Keratinocyte (primary cell): ENCODE results near the gene TAC3. TPM values are rescaled to one million over a fixed set of nuclear protein-coding genes. Genes with fewer than 3 reads are reported as not detected.

ENCODE experiments used
- DNase-seq: peaks from one replicate; pipeline ENCODE4 v3.0.0-alpha.2; 2011; ENCODE audit warnings: low read depth, missing footprints, low spot score
- FAIRE-seq: peaks from 2 replicates; lab custom pipeline; 2011; peaks lifted over from hg19 to GRCh38; lab: Jason Lieb, UNC
- H2AFZ ChIP-seq: 2 replicates; pipeline ENCODE4 v1.6.0; 2012; ENCODE audit warnings: low read length, control low read depth, inconsistent platforms; ENCODE audit not compliant: control insufficient read depth
- H3K27ac ChIP-seq: 2 replicates; pipeline ENCODE4 v1.5.1; 2011; ENCODE audit warnings: low read length; ENCODE audit not compliant: control insufficient read depth, insufficient read depth
- H3K27me3 ChIP-seq: 3 replicates; pipeline ENCODE4 v1.6.0; 2011; ENCODE audit warnings: low read length; ENCODE audit not compliant: control insufficient read depth, insufficient read depth; ENCODE audit errors: extremely low read depth
- H3K36me3 ChIP-seq, 2 experiments: 2 replicates in 1 of 2; 3 replicates in 1 of 2; pipeline ENCODE4 v1.5.1; 2011; ENCODE audit warnings: low read length in 2 of 2, mild to moderate bottlenecking in 1 of 2; ENCODE audit not compliant: control insufficient read depth in 2 of 2, insufficient read depth in 2 of 2; ENCODE audit errors: extremely low read depth in 1 of 2
- H3K4me1 ChIP-seq: 3 replicates; pipeline ENCODE4 v1.5.1; 2011; ENCODE audit warnings: low read length; ENCODE audit not compliant: control insufficient read depth, insufficient read depth; ENCODE audit errors: extremely low read depth
- H3K4me2 ChIP-seq: 3 replicates; pipeline ENCODE4 v1.6.0; 2011; ENCODE audit warnings: low read depth, low read length; ENCODE audit not compliant: control insufficient read depth, insufficient read depth; ENCODE audit errors: extremely low read depth
- H3K4me3 ChIP-seq, 3 experiments: fragments of 200-600 bp in 1 of 3; sonication (generic) in 1 of 3; 2 replicates in 2 of 3; 3 replicates in 1 of 3; pipeline ENCODE4 v1.5.1; 2011 to 2016; ENCODE audit warnings: low read length in 3 of 3, mild to moderate bottlenecking in 3 of 3, control low read depth in 2 of 3, inconsistent platforms in 1 of 3, low read depth in 1 of 3, mixed read lengths in 1 of 3, mixed run types in 1 of 3, moderate library complexity in 1 of 3; ENCODE audit not compliant: control insufficient read depth in 2 of 3, insufficient read depth in 2 of 3; ENCODE audit errors: extremely low read depth in 1 of 3
- H3K79me2 ChIP-seq: 2 replicates; pipeline ENCODE4 v1.6.0; 2012; ENCODE audit warnings: low read length; ENCODE audit not compliant: control insufficient read depth, insufficient read depth
- H3K9ac ChIP-seq: 3 replicates; pipeline ENCODE4 v1.6.0; 2011; ENCODE audit warnings: low read length; ENCODE audit not compliant: control insufficient read depth, insufficient read depth; ENCODE audit errors: extremely low read depth
- H3K9me1 ChIP-seq: 3 replicates; pipeline ENCODE4 v1.6.0; 2011; ENCODE audit warnings: low read length; ENCODE audit not compliant: control insufficient read depth, insufficient read depth; ENCODE audit errors: extremely low read depth
- H3K9me3 ChIP-seq: 2 replicates; pipeline ENCODE4 v1.5.1; 2012; ENCODE audit warnings: low read depth, low read length; ENCODE audit not compliant: control insufficient read depth
- H4K20me1 ChIP-seq: 3 replicates; pipeline ENCODE4 v1.6.0; 2011; ENCODE audit warnings: low read length; ENCODE audit not compliant: control insufficient read depth, insufficient read depth; ENCODE audit errors: extremely low read depth
- CTCF ChIP-seq, 3 experiments: IDR thresholded peaks in 1 of 3; conservative IDR thresholded peaks in 1 of 3; optimal IDR thresholded peaks in 1 of 3; 2 replicates in 2 of 3; 3 replicates in 1 of 3; pipeline versions ENCODE3 to v1.5.1; 2011; ENCODE audit warnings: low read length in 3 of 3, mild to moderate bottlenecking in 3 of 3, moderate library complexity in 2 of 3, control low read depth in 1 of 3, inconsistent platforms in 1 of 3; ENCODE audit not compliant: insufficient read depth in 2 of 3; ENCODE audit errors: extremely low read depth in 1 of 3
- EZH2 ChIP-seq: IDR thresholded peaks from one replicate; pipeline ENCODE4 v1.6.1; 2012; ENCODE audit warnings: inconsistent platforms, mild to moderate bottlenecking, low read length, moderate library complexity
- dilution Hi-C: fragments of 300-500 bp; cut with MboI; formaldehyde crosslinking; loops from one replicate; pipeline ENCODE4 v1.7.0; 2020; ENCODE audit warnings: low sequenced_read_pairs; ENCODE audit not compliant: extremely low pct_ligation_motif_present
- polyA plus RNA-seq, 5 experiments: library from polyadenylated mRNA; depleted of rRNA in 3 of 5; stranded (reverse) in 3 of 5; stranded (forward) in 1 of 5; unstranded in 1 of 5; fragments of >200 nt; gene quantifications; 1 replicate in 1 of 5; 2 replicates in 3 of 5; 3 replicates in 1 of 5; pipeline versions ENCODE4 v1.2.1 to v1.2.3, GENCODE V29; 2011 to 2012; ENCODE audit warnings: missing spikeins in 2 of 5, low read depth in 1 of 5, low replicate concordance in 1 of 5

TAC3 gene
- polyA plus RNA-seq, 1 donor (not counting 4 experiments of a cell fraction or from before 2014, with no cell fraction given): not detected

GRCh38 chr12:56996793-56997545 is 19.4 kb downstream of the TAC3 start:
- Histone ChIP-seq H3K27ac (no peak overlapping the region), H3K9ac (no peak overlapping the region), H3K4me3 (no peak overlapping the region), H3K4me1 (no peaks in the 10 kb centered on the region), H3K9me3 (no peaks in the 10 kb centered on the region), H3K79me2 (peaks cover 5% of the 10 kb centered on the region), H3K27me3 (no peaks in the 10 kb centered on the region), H3K36me3 (peaks cover 3 to 4% of the 10 kb centered on the region in 2 experiments), H3K9me1 (no peaks in the 10 kb centered on the region), H4K20me1 (no peaks in the 10 kb centered on the region), H3K4me2 (no peak overlapping the region), H2AFZ (no peak overlapping the region)
- DNase-seq: no peak
- no peak for TF ChIP-seq EZH2
- no peak for TF ChIP-seq CTCF (optimal IDR thresholded peaks at IDR 0.05 in 1 of 3, IDR thresholded peaks at IDR 0.05 in 1 of 3, conservative IDR thresholded peaks at IDR 0.05 in 1 of 3; ENCODE audit: extremely low read depth in 1 of 3, insufficient read depth in 2 of 3, low read length in 3 of 3)
- dilution Hi-C loops: no loop called here
- no peak for FAIRE-seq

- Histone ChIP-seq H3K27ac (no peak overlapping the region), H3K9ac (no peak overlapping the region), H3K9me1 (peaks cover 3% of the 10 kb centered on the region), H3K36me3 (peaks cover 2 to 4% of the 10 kb centered on the region in 2 experiments), H3K4me1 (peaks cover 4% of the 10 kb centered on the region), H3K4me3 (no peak overlapping the region), H3K9me3 (no peaks in the 10 kb centered on the region), H4K20me1 (no peaks in the 10 kb centered on the region), H3K27me3 (no peaks in the 10 kb centered on the region), H3K4me2 (no peak overlapping the region), H2AFZ (no peak overlapping the region), H3K79me2 (peaks cover 3% of the 10 kb centered on the region)
- no peak for FAIRE-seq
- DNase-seq: no peak
- dilution Hi-C loops: no loop called here
- TF ChIP-seq EZH2: no peak
- TF ChIP-seq CTCF (optimal IDR thresholded peaks at IDR 0.05 in 1 of 3, IDR thresholded peaks at IDR 0.05 in 1 of 3, conservative IDR thresholded peaks at IDR 0.05 in 1 of 3; ENCODE audit: extremely low read depth in 1 of 3, insufficient read depth in 2 of 3, low read length in 3 of 3): no peak
Measured at GRCh38 chr12:56995930-56996496, 20.3 kb downstream of the TAC3 start.
